ENCODE data around the gene TEX29. TPM values are rescaled to one million over a fixed set of nuclear protein-coding genes. Genes with fewer than 3 reads are reported as not detected.

The TEX29 gene
- total and polyA plus RNA-seq, 9 of the 15 experiments (the other 6 are each of a cell fraction or from before 2014, with no cell fraction given): 0.11 TPM; not detected in 7

- Histone ChIP-seq H3K27me3 (ENCODE audit: control insufficient read depth in 2 of 2, insufficient read depth in 2 of 2, low read length in 2 of 2) (peaks cover 3 to 71% of the 10 kb centered on the region in 2 experiments; a peak in 4 of 5 replicates), H3K9me3 (replicated peaks; ENCODE audit: control insufficient read depth, insufficient read depth, low read depth, low read length) (no peaks in the 10 kb centered on the region), H3K4me3 (no peak overlapping the region), H3K9me1 (ENCODE audit: control insufficient read depth, insufficient read depth, low read length) (no peaks in the 10 kb centered on the region), H4K20me1 (replicated peaks; ENCODE audit: control insufficient read depth, insufficient read depth, low read length) (no peaks in the 10 kb centered on the region), H3K27ac (ENCODE audit: extremely low read depth, low read depth, low read length) (no peak overlapping the region), H3K36me3 (ENCODE audit: control insufficient read depth, insufficient read depth, low read length) (no peaks in the 10 kb centered on the region), H3K79me2 (ENCODE audit: control insufficient read depth, insufficient read depth, low read length) (no peaks in the 10 kb centered on the region), H2AFZ (ENCODE audit: low read depth, low read length) (no peak overlapping the region), H3K4me2 (ENCODE audit: insufficient read depth, low read length) (no peak overlapping the region), H3K9ac (ENCODE audit: insufficient read depth in 1 of 2, low read depth in 2 of 2, low read length in 2 of 2) (no peak overlapping the region), H3K4me1 (replicated peaks in 1 of 2; ENCODE audit: control insufficient read depth in 2 of 2, insufficient read depth in 2 of 2, low read length in 2 of 2) (no peaks in the 10 kb centered on the region; a peak in 1 of 5 replicates)
- BruUV-seq (replicated peaks): no TSS peak
- intact Hi-C loops (cut with micrococcal nuclease) (no loop called here), in situ Hi-C loops (cut with MboI) (no loop called here)
- no peak for FAIRE-seq
- CTCF ChIA-PET (ENCODE audit: low intra/inter-chr PET ratio): no interaction called here
- WGBS (ENCODE audit: insufficient coverage, low coverage, missing lambda C conversion rate): 0% methylated on average over 5 of the region's 5 CpGs
- no peak for DNase-seq (ENCODE audit: extremely low read depth in 1 of 4, low spot score in 3 of 4)
- ATAC-seq: no peak
- POLR2A ChIA-PET: no interaction called here
- no peak for TF ChIP-seq NR4A1 (CRISPR knock-in tag; IDR thresholded peaks at IDR 0.05)
- TF ChIP-seq NR4A1 (tag; IDR thresholded peaks at IDR 0.05): no peak
- TF ChIP-seq CHCHD3 (CRISPR knock-in tag; IDR thresholded peaks at IDR 0.05): no peak
- TF ChIP-seq ZNF23 (CRISPR knock-in tag; IDR thresholded peaks at IDR 0.05): no peak
- TF ChIP-seq, protein P1, sequence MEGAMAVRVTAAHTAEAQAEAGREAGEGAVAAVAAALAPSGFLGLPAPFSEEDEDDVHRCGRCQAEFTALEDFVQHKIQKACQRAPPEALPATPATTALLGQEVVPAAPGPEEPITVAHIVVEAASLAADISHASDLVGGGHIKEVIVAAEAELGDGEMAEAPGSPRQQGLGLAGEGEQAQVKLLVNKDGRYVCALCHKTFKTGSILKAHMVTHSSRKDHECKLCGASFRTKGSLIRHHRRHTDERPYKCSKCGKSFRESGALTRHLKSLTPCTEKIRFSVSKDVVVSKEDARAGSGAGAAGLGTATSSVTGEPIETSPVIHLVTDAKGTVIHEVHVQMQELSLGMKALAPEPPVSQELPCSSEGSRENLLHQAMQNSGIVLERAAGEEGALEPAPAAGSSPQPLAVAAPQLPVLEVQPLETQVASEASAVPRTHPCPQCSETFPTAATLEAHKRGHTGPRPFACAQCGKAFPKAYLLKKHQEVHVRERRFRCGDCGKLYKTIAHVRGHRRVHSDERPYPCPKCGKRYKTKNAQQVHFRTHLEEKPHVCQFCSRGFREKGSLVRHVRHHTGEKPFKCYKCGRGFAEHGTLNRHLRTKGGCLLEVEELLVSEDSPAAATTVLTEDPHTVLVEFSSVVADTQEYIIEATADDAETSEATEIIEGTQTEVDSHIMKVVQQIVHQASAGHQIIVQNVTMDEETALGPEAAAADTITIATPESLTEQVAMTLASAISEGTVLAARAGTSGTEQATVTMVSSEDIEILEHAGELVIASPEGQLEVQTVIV (CRISPR knock-in tag; IDR thresholded peaks at IDR 0.05; ENCODE audit: borderline replicate concordance): no peak
- TF ChIP-seq CCNT2 (IDR thresholded peaks at IDR 0.05; ENCODE audit: borderline replicate concordance, extremely low read depth, insufficient read length, low read depth, low read length): no peak
- TF ChIP-seq, protein P2, sequence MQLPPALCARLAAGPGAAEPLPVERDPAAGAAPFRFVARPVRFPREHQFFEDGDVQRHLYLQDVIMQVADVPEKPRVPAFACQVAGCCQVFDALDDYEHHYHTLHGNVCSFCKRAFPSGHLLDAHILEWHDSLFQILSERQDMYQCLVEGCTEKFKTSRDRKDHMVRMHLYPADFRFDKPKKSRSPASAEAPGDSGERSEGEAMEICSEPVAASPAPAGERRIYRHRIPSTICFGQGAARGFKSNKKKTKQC (CRISPR knock-in tag; IDR thresholded peaks at IDR 0.05): no peak
- TF ChIP-seq ASH1L (IDR thresholded peaks at IDR 0.05; ENCODE audit: borderline replicate concordance, low read depth, partially characterized antibody): no peak
- no peak for TF ChIP-seq ZNF324 (CRISPR knock-in tag; IDR thresholded peaks at IDR 0.05)
- TF ChIP-seq SMAD3 (CRISPR knock-in tag; conservative IDR thresholded peaks at IDR 0.05): no peak
- no peak for TF ChIP-seq ZNF449 (CRISPR knock-in tag; IDR thresholded peaks at IDR 0.05)
- no peak for TF ChIP-seq SRSF1 (IDR thresholded peaks at IDR 0.05; ENCODE audit: low read depth, low read length)
- no peak for TF ChIP-seq SIX5 (IDR thresholded peaks at IDR 0.05; ENCODE audit: borderline replicate concordance in 1 of 2, insufficient read depth in 1 of 2, low read depth in 1 of 2, low read length in 2 of 2)
- TF ChIP-seq STAT6 (CRISPR knock-in tag; IDR thresholded peaks at IDR 0.05): no peak
These were observed 21.4 kb downstream of the TEX29 start for GRCh38 chr13:111341886-111342285.

Measured in K562 (cell line).